ENCODE data around the gene PAH. TPM values are rescaled to one million over a fixed set of nuclear protein-coding genes. Genes with fewer than 3 reads are reported as not detected.

Gene PAH
- total and polyA plus RNA-seq, 2 of the 13 experiments (the other 11 are each of a cell fraction or from before 2014, with no cell fraction given), result 192 to 451 TPM

DNA sequence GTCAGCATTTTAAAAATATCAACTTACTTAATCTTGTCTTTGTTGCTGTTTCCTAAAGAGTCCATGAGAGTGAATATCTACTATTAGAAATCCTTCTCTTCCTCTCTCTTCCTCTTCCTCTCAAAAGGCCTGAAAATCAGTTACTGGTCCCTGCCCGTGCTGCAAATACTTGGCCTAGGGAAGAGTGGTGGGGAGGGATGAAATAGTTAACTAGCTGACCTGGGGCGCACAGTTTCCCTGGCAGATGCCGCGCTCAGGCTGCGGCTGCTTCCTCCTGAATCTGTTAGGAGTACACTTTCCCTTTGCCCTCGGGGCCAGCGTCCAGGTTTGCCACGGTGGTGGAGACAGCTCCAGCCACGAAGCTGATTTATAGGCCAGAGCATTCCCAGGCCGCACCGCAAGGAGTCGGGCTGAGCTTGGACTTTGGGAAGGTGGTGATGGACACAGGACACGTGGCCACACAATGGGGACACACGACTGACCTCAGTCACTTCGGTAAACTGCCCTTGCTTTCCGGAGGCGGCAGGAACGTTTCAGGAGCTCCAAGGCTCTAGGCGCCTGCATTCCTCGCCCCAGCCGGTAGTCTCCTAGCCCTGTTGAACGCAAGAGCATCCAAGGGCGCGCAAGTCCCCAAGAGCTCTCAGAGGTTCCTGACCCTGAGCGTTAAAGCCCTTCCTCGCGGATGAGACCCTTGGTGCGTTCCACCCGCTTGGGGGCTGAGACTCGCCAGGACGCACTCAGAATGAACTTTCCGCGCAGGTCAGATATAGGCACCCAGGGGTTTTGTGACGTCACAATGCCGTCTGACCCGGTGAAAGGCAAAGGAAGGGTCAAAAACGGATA, 33.3 kb upstream of the PAH start (continued):
- TF ChIP-seq, protein P1, sequence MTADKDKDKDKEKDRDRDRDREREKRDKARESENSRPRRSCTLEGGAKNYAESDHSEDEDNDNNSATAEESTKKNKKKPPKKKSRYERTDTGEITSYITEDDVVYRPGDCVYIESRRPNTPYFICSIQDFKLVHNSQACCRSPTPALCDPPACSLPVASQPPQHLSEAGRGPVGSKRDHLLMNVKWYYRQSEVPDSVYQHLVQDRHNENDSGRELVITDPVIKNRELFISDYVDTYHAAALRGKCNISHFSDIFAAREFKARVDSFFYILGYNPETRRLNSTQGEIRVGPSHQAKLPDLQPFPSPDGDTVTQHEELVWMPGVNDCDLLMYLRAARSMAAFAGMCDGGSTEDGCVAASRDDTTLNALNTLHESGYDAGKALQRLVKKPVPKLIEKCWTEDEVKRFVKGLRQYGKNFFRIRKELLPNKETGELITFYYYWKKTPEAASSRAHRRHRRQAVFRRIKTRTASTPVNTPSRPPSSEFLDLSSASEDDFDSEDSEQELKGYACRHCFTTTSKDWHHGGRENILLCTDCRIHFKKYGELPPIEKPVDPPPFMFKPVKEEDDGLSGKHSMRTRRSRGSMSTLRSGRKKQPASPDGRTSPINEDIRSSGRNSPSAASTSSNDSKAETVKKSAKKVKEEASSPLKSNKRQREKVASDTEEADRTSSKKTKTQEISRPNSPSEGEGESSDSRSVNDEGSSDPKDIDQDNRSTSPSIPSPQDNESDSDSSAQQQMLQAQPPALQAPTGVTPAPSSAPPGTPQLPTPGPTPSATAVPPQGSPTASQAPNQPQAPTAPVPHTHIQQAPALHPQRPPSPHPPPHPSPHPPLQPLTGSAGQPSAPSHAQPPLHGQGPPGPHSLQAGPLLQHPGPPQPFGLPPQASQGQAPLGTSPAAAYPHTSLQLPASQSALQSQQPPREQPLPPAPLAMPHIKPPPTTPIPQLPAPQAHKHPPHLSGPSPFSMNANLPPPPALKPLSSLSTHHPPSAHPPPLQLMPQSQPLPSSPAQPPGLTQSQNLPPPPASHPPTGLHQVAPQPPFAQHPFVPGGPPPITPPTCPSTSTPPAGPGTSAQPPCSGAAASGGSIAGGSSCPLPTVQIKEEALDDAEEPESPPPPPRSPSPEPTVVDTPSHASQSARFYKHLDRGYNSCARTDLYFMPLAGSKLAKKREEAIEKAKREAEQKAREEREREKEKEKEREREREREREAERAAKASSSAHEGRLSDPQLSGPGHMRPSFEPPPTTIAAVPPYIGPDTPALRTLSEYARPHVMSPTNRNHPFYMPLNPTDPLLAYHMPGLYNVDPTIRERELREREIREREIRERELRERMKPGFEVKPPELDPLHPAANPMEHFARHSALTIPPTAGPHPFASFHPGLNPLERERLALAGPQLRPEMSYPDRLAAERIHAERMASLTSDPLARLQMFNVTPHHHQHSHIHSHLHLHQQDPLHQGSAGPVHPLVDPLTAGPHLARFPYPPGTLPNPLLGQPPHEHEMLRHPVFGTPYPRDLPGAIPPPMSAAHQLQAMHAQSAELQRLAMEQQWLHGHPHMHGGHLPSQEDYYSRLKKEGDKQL (CRISPR knock-in tag; IDR thresholded peaks at IDR 0.05; ENCODE audit: low read depth), result no peak
- TF ChIP-seq ZNF782 (CRISPR knock-in tag; IDR thresholded peaks at IDR 0.05; ENCODE audit: borderline replicate concordance), result no peak
- TF ChIP-seq ZNF619 (CRISPR knock-in tag; IDR thresholded peaks at IDR 0.05), result no peak
- TF ChIP-seq, protein P2, sequence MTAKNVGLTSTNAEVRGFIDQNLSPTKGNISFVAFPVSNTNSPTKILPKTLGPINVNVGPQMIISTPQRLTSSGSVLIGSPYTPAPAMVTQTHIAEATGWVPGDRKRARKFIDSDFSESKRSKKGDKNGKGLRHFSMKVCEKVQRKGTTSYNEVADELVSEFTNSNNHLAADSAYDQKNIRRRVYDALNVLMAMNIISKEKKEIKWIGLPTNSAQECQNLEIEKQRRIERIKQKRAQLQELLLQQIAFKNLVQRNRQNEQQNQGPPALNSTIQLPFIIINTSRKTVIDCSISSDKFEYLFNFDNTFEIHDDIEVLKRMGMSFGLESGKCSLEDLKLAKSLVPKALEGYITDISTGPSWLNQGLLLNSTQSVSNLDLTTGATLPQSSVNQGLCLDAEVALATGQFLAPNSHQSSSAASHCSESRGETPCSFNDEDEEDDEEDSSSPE (CRISPR knock-in tag; IDR thresholded peaks at IDR 0.05), result peak; percentile 43; the same call in 1 of the 2 replicates
- TF ChIP-seq ZFYVE20 (CRISPR knock-in tag; IDR thresholded peaks at IDR 0.05; ENCODE audit: borderline replicate concordance, low read depth), result no peak
- TF ChIP-seq, protein P3, sequence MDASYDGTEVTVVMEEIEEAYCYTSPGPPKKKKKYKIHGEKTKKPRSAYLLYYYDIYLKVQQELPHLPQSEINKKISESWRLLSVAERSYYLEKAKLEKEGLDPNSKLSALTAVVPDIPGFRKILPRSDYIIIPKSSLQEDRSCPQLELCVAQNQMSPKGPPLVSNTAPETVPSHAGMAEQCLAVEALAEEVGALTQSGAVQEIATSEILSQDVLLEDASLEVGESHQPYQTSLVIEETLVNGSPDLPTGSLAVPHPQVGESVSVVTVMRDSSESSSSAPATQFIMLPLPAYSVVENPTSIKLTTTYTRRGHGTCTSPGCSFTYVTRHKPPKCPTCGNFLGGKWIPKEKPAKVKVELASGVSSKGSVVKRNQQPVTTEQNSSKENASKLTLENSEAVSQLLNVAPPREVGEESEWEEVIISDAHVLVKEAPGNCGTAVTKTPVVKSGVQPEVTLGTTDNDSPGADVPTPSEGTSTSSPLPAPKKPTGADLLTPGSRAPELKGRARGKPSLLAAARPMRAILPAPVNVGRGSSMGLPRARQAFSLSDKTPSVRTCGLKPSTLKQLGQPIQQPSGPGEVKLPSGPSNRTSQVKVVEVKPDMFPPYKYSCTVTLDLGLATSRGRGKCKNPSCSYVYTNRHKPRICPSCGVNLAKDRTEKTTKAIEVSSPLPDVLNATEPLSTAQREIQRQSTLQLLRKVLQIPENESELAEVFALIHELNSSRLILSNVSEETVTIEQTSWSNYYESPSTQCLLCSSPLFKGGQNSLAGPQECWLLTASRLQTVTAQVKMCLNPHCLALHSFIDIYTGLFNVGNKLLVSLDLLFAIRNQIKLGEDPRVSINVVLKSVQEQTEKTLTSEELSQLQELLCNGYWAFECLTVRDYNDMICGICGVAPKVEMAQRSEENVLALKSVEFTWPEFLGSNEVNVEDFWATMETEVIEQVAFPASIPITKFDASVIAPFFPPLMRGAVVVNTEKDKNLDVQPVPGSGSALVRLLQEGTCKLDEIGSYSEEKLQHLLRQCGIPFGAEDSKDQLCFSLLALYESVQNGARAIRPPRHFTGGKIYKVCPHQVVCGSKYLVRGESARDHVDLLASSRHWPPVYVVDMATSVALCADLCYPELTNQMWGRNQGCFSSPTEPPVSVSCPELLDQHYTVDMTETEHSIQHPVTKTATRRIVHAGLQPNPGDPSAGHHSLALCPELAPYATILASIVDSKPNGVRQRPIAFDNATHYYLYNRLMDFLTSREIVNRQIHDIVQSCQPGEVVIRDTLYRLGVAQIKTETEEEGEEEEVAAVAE (CRISPR knock-in tag; IDR thresholded peaks at IDR 0.05; ENCODE audit: borderline replicate concordance), result 0 out of 2 replicates have a peak, but pooled peaks have one; percentile 43
- no peak for TF ChIP-seq ZNF251 (CRISPR knock-in tag; IDR thresholded peaks at IDR 0.05)
- peak; percentile 37 for TF ChIP-seq RARA (CRISPR knock-in tag; IDR thresholded peaks at IDR 0.05)
- TF ChIP-seq ZFP36 (IDR thresholded peaks at IDR 0.05; ENCODE audit: borderline replicate concordance, low read depth, low read length, partially characterized antibody), result no peak
- no peak for TF ChIP-seq ZNF30 (CRISPR knock-in tag; IDR thresholded peaks at IDR 0.05)
- no peak for TF ChIP-seq HDAC6 (IDR thresholded peaks at IDR 0.05; ENCODE audit: low read depth, low read length)
- no peak for TF ChIP-seq ZNF558 (CRISPR knock-in tag; IDR thresholded peaks at IDR 0.05; ENCODE audit: borderline replicate concordance)
- no peak for TF ChIP-seq GATAD2A (CRISPR knock-in tag; IDR thresholded peaks at IDR 0.05)
- TF ChIP-seq, protein P4, sequence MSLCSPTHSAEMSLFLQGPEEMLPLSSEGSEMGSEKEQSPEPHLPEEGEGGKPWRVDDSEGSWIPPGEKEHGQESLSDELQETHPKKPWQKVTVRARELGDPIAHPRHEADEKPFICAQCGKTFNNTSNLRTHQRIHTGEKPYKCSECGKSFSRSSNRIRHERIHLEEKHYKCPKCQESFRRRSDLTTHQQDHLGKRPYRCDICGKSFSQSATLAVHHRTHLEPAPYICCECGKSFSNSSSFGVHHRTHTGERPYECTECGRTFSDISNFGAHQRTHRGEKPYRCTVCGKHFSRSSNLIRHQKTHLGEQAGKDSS (CRISPR knock-in tag; IDR thresholded peaks at IDR 0.05; ENCODE audit: borderline replicate concordance, low read depth), result no peak
- TF ChIP-seq ZKSCAN1 (IDR thresholded peaks at IDR 0.05; ENCODE audit: low read length), result no peak

Measured in HepG2 (cell line).